ENCODE data around the gene MLH3. TPM values are rescaled to one million over a fixed set of nuclear protein-coding genes. Genes with fewer than 3 reads are reported as not detected.

MLH3 gene
- total RNA-seq: 28.2 and 28.3 TPM in 2 replicates

GRCh38 chr14:75050852-75051555, at the start of gene MLH3:
Gene MLH3 (minus strand): TSS chr14:75051467. CDS start chr14:75049655, 1,812 bp downstream.
- H3K36me3 Mint-ChIP-seq (ENCODE audit: low read depth): peaks cover 75% of the 10 kb centered on the region
- DNase-seq (ENCODE audit: low spot score): peak; percentile 73
- H3K9me3 Mint-ChIP-seq: no peaks in the 10 kb centered on the region
- H3K4me1 Mint-ChIP-seq (ENCODE audit: low read depth): peaks cover 64% of the 10 kb centered on the region
- peak within 1 kb of the TSS; percentile 88 for H3K4me3 Mint-ChIP-seq (ENCODE audit: low read depth)
- peak within 1 kb of the TSS; percentile 93 for H3K27ac Mint-ChIP-seq
- intact Hi-C loops (cut with micrococcal nuclease): loop anchor here (1.0 kb wide), 1 partner anchor 12 kb away; no protein-coding TSS in a partner anchor
- no peaks in the 10 kb centered on the region for H3K27me3 Mint-ChIP-seq (ENCODE audit: low read depth)

GRCh38 chr14:75098682-75099081, 47.4 kb upstream of the MLH3 start:
- no peaks in the 10 kb centered on the region for H3K4me1 Mint-ChIP-seq (ENCODE audit: low read depth)
- no peak overlapping the region for H3K4me3 Mint-ChIP-seq (ENCODE audit: low read depth)
- intact Hi-C loops (cut with micrococcal nuclease): no loop called here
- H3K27ac Mint-ChIP-seq: no peak overlapping the region
- H3K36me3 Mint-ChIP-seq (ENCODE audit: low read depth): peaks cover 76% of the 10 kb centered on the region
- H3K27me3 Mint-ChIP-seq (ENCODE audit: low read depth): no peaks in the 10 kb centered on the region
- no peak for DNase-seq (ENCODE audit: low spot score)
- H3K9me3 Mint-ChIP-seq: no peaks in the 10 kb centered on the region

GRCh38 chr14:75098212-75098611, 46.9 kb upstream of the MLH3 start:
- no peaks in the 10 kb centered on the region for H3K27me3 Mint-ChIP-seq (ENCODE audit: low read depth)
- no peak overlapping the region for H3K4me3 Mint-ChIP-seq (ENCODE audit: low read depth)
- H3K9me3 Mint-ChIP-seq: no peaks in the 10 kb centered on the region
- no peaks in the 10 kb centered on the region for H3K4me1 Mint-ChIP-seq (ENCODE audit: low read depth)
- H3K36me3 Mint-ChIP-seq (ENCODE audit: low read depth): peaks cover 73% of the 10 kb centered on the region
- DNase-seq (ENCODE audit: low spot score): no peak
- no peak overlapping the region for H3K27ac Mint-ChIP-seq
- intact Hi-C loops (cut with micrococcal nuclease): no loop called here

GRCh38 chr14:75096959-75097358, 45.7 kb upstream of the MLH3 start:
- no peak for DNase-seq (ENCODE audit: low spot score)
- no peaks in the 10 kb centered on the region for H3K27me3 Mint-ChIP-seq (ENCODE audit: low read depth)
- H3K27ac Mint-ChIP-seq: no peak overlapping the region
- H3K4me3 Mint-ChIP-seq (ENCODE audit: low read depth): no peak overlapping the region
- H3K36me3 Mint-ChIP-seq (ENCODE audit: low read depth): peaks cover 70% of the 10 kb centered on the region
- no peaks in the 10 kb centered on the region for H3K9me3 Mint-ChIP-seq
- intact Hi-C loops (cut with micrococcal nuclease): no loop called here
- no peaks in the 10 kb centered on the region for H3K4me1 Mint-ChIP-seq (ENCODE audit: low read depth)

GRCh38 chr14:75095690-75096089, 44.4 kb upstream of the MLH3 start:
- intact Hi-C loops (cut with micrococcal nuclease): no loop called here
- Mint-ChIP-seq H3K4me3 (ENCODE audit: low read depth) (no peak overlapping the region), H3K9me3 (no peaks in the 10 kb centered on the region), H3K36me3 (ENCODE audit: low read depth) (peaks cover 67% of the 10 kb centered on the region), H3K4me1 (ENCODE audit: low read depth) (no peaks in the 10 kb centered on the region), H3K27me3 (ENCODE audit: low read depth) (no peaks in the 10 kb centered on the region), H3K27ac (no peak overlapping the region)
- DNase-seq (ENCODE audit: low spot score): no peak

GRCh38 chr14:75094896-75095295, 43.6 kb upstream of the MLH3 start:
- Mint-ChIP-seq H3K27ac (no peak overlapping the region), H3K4me1 (ENCODE audit: low read depth) (no peaks in the 10 kb centered on the region), H3K4me3 (ENCODE audit: low read depth) (no peak overlapping the region), H3K36me3 (ENCODE audit: low read depth) (peaks cover 66% of the 10 kb centered on the region), H3K9me3 (no peaks in the 10 kb centered on the region), H3K27me3 (ENCODE audit: low read depth) (no peaks in the 10 kb centered on the region)
- intact Hi-C loops (cut with micrococcal nuclease): no loop called here
- no peak for DNase-seq (ENCODE audit: low spot score)

GRCh38 chr14:75092698-75093097, 41.4 kb upstream of the MLH3 start:
- intact Hi-C loops (cut with micrococcal nuclease): no loop called here
- Mint-ChIP-seq H3K27ac (no peak overlapping the region), H3K9me3 (no peaks in the 10 kb centered on the region), H3K4me3 (ENCODE audit: low read depth) (no peak overlapping the region), H3K4me1 (ENCODE audit: low read depth) (no peaks in the 10 kb centered on the region), H3K27me3 (ENCODE audit: low read depth) (no peaks in the 10 kb centered on the region), H3K36me3 (ENCODE audit: low read depth) (peaks cover 55% of the 10 kb centered on the region)
- no peak for DNase-seq (ENCODE audit: low spot score)

GRCh38 chr14:75091251-75091650, 40.0 kb upstream of the MLH3 start:
- intact Hi-C loops (cut with micrococcal nuclease): no loop called here
- Mint-ChIP-seq H3K4me1 (ENCODE audit: low read depth) (no peaks in the 10 kb centered on the region), H3K9me3 (no peaks in the 10 kb centered on the region)

GRCh38 chr14:75090353-75090752, 39.1 kb upstream of the MLH3 start:
- H3K9me3 Mint-ChIP-seq: no peaks in the 10 kb centered on the region
- no peaks in the 10 kb centered on the region for H3K4me1 Mint-ChIP-seq (ENCODE audit: low read depth)
- no peak overlapping the region for H3K4me3 Mint-ChIP-seq (ENCODE audit: low read depth)
- no peak for DNase-seq (ENCODE audit: low spot score)
- no peak overlapping the region for H3K27ac Mint-ChIP-seq
- H3K27me3 Mint-ChIP-seq (ENCODE audit: low read depth): no peaks in the 10 kb centered on the region
- intact Hi-C loops (cut with micrococcal nuclease): no loop called here
- H3K36me3 Mint-ChIP-seq (ENCODE audit: low read depth): peaks cover 57% of the 10 kb centered on the region

More at GRCh38 chr14:75091251-75091650, 40.0 kb upstream of the MLH3 start:
- no peak for DNase-seq (ENCODE audit: low spot score)
- Mint-ChIP-seq H3K27me3 (ENCODE audit: low read depth) (no peaks in the 10 kb centered on the region), H3K27ac (no peak overlapping the region), H3K36me3 (ENCODE audit: low read depth) (peaks cover 55% of the 10 kb centered on the region), H3K4me3 (ENCODE audit: low read depth) (no peak overlapping the region)

- no peak overlapping the region for H3K4me3 Mint-ChIP-seq (ENCODE audit: low read depth)
- no peaks in the 10 kb centered on the region for H3K9me3 Mint-ChIP-seq
- intact Hi-C loops (cut with micrococcal nuclease): loop anchor here (1.0 kb wide), 2 partner anchors 143 to 227 kb away; no protein-coding TSS in a partner anchor
- no peak overlapping the region for H3K27ac Mint-ChIP-seq
- DNase-seq (ENCODE audit: low spot score): no peak
- H3K36me3 Mint-ChIP-seq (ENCODE audit: low read depth): peaks cover 61% of the 10 kb centered on the region
- no peaks in the 10 kb centered on the region for H3K27me3 Mint-ChIP-seq (ENCODE audit: low read depth)
- H3K4me1 Mint-ChIP-seq (ENCODE audit: low read depth): no peaks in the 10 kb centered on the region
These were observed 37.5 kb upstream of the MLH3 start for GRCh38 chr14:75088566-75089373.

GRCh38 chr14:75088153-75088552, 36.9 kb upstream of the MLH3 start:
- no peak for DNase-seq (ENCODE audit: low spot score)
- no peaks in the 10 kb centered on the region for H3K9me3 Mint-ChIP-seq
- intact Hi-C loops (cut with micrococcal nuclease): loop anchor here (1.0 kb wide), 2 partner anchors 143 to 227 kb away; no protein-coding TSS in a partner anchor
- peaks cover 63% of the 10 kb centered on the region for H3K36me3 Mint-ChIP-seq (ENCODE audit: low read depth)
- H3K4me3 Mint-ChIP-seq (ENCODE audit: low read depth): no peak overlapping the region
- no peaks in the 10 kb centered on the region for H3K27me3 Mint-ChIP-seq (ENCODE audit: low read depth)
- H3K27ac Mint-ChIP-seq: no peak overlapping the region
- H3K4me1 Mint-ChIP-seq (ENCODE audit: low read depth): peaks cover 2% of the 10 kb centered on the region

- H3K4me3 Mint-ChIP-seq (ENCODE audit: low read depth): no peak overlapping the region
- no peaks in the 10 kb centered on the region for H3K27me3 Mint-ChIP-seq (ENCODE audit: low read depth)
- H3K27ac Mint-ChIP-seq: no peak overlapping the region
- intact Hi-C loops (cut with micrococcal nuclease): no loop called here
- peaks cover 2% of the 10 kb centered on the region for H3K4me1 Mint-ChIP-seq (ENCODE audit: low read depth)
- no peak for DNase-seq (ENCODE audit: low spot score)
- H3K36me3 Mint-ChIP-seq (ENCODE audit: low read depth): peaks cover 66% of the 10 kb centered on the region
- H3K9me3 Mint-ChIP-seq: no peaks in the 10 kb centered on the region
These were observed 33.2 kb upstream of the MLH3 start for GRCh38 chr14:75084513-75084912.

- peaks cover 61% of the 10 kb centered on the region for H3K36me3 Mint-ChIP-seq (ENCODE audit: low read depth)
- no peak overlapping the region for H3K27ac Mint-ChIP-seq
- H3K4me1 Mint-ChIP-seq (ENCODE audit: low read depth): peaks cover 2% of the 10 kb centered on the region
- DNase-seq (ENCODE audit: low spot score): no peak
- H3K9me3 Mint-ChIP-seq: no peaks in the 10 kb centered on the region
- no peaks in the 10 kb centered on the region for H3K27me3 Mint-ChIP-seq (ENCODE audit: low read depth)
- intact Hi-C loops (cut with micrococcal nuclease): no loop called here
- H3K4me3 Mint-ChIP-seq (ENCODE audit: low read depth): no peak overlapping the region
These were observed 32.0 kb upstream of the MLH3 start for GRCh38 chr14:75083271-75083670.

Measured in activated T-helper 2 cell treated with anti-CD3 and anti-CD28 coated beads, Interferon-gamma antibody, Interleukin-2, Interleukin-4, amounts not matched to agents 10 μg/mL and 5 μg/mL and 100 μg/mL, durations not matched to agents 14 hours and 24 hours and 36 hours (primary cell).